ENCODE measurements around the gene ENPP4.
"Not testable (repeated sequence)": the region's sequence is repeated elsewhere in the genome, so short reads cannot be mapped to it uniquely, and the experiment has no call there.

Gene ENPP4

DNA sequence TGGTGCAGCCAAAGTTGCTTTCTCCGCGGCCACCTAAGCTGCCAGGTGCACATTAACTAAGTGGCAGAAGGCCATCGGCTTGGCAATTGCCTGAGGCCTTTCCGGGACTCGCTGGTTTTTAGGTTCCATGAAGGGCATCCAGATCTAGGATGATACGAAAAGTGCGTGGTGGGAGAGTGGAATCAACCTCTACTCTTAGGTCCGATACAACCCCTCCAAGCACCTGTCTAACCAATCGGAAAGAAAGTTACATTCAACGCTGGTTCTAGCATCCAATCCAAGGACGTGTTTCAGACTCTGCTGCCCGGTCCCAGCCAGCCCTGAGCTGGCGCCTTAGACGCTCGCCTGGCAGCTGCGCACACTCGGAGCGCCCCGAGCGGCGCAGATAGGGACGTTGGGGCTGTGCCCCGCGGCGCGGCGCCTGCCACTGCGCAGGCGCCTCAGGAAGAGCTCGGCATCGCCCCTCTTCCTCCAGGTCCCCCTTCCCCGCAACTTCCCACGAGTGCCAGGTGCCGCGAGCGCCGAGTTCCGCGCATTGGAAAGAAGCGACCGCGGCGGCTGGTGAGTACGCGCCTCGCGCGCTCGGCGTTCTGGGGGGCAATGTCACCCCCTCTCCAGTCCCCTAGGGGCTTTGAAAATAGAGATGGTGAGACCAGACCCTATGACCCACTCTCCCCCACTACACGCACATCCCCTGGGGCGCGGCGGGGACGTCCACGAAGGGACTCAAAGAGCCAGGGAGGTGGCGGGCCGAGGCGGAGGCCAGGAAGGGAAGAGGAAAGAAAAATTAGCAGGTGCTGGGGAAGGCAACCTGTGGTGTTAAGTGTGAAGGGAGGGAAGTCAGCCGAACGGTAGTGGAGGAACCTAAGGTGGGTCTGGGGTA is at the start of gene ENPP4:
ENPP4 (plus strand) TSS at position 361 of the 883 bp plus-strand sequence. CDS start 9,595 bp downstream, outside the sequence.
- H3K27ac ChIP-seq (ENCODE audit: poor library complexity, severe bottlenecking): no peak within 1 kb of the TSS
- H3K9me3 ChIP-seq (ENCODE audit: severe bottlenecking): no peaks in the 10 kb centered on the region
- no peaks in the 10 kb centered on the region for H3K27me3 ChIP-seq (ENCODE audit: insufficient read depth, poor library complexity, severe bottlenecking)
- DNase-seq (ENCODE audit: low spot score) (peak; percentile 65), ATAC-seq (ENCODE audit: low read depth) (peak; percentile 100)
- H3K36me3 ChIP-seq (ENCODE audit: low read depth): no peaks in the 10 kb centered on the region
- H3K4me1 ChIP-seq (ENCODE audit: insufficient read depth, poor library complexity, severe bottlenecking): no peaks in the 10 kb centered on the region
- TF ChIP-seq, protein P1, sequence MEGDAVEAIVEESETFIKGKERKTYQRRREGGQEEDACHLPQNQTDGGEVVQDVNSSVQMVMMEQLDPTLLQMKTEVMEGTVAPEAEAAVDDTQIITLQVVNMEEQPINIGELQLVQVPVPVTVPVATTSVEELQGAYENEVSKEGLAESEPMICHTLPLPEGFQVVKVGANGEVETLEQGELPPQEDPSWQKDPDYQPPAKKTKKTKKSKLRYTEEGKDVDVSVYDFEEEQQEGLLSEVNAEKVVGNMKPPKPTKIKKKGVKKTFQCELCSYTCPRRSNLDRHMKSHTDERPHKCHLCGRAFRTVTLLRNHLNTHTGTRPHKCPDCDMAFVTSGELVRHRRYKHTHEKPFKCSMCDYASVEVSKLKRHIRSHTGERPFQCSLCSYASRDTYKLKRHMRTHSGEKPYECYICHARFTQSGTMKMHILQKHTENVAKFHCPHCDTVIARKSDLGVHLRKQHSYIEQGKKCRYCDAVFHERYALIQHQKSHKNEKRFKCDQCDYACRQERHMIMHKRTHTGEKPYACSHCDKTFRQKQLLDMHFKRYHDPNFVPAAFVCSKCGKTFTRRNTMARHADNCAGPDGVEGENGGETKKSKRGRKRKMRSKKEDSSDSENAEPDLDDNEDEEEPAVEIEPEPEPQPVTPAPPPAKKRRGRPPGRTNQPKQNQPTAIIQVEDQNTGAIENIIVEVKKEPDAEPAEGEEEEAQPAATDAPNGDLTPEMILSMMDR (IDR thresholded peaks at IDR 0.05; ENCODE audit: poor library complexity, severe bottlenecking): no peak
- H3K4me3 ChIP-seq (ENCODE audit: severe bottlenecking): peak within 1 kb of the TSS; percentile 50

DNA sequence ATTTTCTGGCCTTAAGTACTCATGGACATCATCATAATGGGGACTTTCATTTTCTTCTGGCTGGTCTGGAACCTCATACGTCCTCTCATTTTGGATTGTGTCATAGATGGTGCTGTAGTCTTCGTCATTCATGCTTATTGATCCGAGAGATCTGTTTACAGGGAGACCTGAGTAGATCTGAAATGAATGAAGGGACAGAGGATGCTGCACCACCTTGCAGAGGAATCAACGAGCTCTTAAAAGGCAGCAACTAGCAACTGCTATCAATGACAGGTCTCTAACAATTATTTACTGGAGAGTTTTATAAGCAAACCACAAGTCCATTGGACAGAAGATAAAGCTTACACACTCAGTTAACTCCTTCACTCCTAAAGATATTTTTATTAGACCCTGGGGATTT is 49.7 kb upstream of the ENPP4 start:
- TF ChIP-seq, protein P1 (IDR thresholded peaks at IDR 0.05; ENCODE audit: poor library complexity, severe bottlenecking): no peak
- Histone ChIP-seq H3K4me3 (ENCODE audit: severe bottlenecking) (no peak overlapping the region), H3K4me1 (ENCODE audit: insufficient read depth, poor library complexity, severe bottlenecking) (no peaks in the 10 kb centered on the region), H3K27ac (ENCODE audit: poor library complexity, severe bottlenecking) (no peak overlapping the region), H3K27me3 (ENCODE audit: insufficient read depth, poor library complexity, severe bottlenecking) (peaks cover 5% of the 10 kb centered on the region), H3K36me3 (ENCODE audit: low read depth) (no peaks in the 10 kb centered on the region), H3K9me3 (ENCODE audit: severe bottlenecking) (no peaks in the 10 kb centered on the region)
- ATAC-seq (ENCODE audit: low read depth) (no peak), DNase-seq (ENCODE audit: low spot score) (no peak)

- ATAC-seq (ENCODE audit: low read depth); DNase-seq (ENCODE audit: low spot score); H3K36me3 ChIP-seq (ENCODE audit: low read depth); H3K27ac ChIP-seq (ENCODE audit: poor library complexity, severe bottlenecking); H3K9me3 ChIP-seq (ENCODE audit: severe bottlenecking); H3K4me1 ChIP-seq (ENCODE audit: insufficient read depth, poor library complexity, severe bottlenecking); H3K4me3 ChIP-seq (ENCODE audit: severe bottlenecking); H3K27me3 ChIP-seq (ENCODE audit: insufficient read depth, poor library complexity, severe bottlenecking): not testable (repeated sequence)
These were observed 44.1 kb upstream of the ENPP4 start for GRCh38 chr6:46085688-46086087.

DNA sequence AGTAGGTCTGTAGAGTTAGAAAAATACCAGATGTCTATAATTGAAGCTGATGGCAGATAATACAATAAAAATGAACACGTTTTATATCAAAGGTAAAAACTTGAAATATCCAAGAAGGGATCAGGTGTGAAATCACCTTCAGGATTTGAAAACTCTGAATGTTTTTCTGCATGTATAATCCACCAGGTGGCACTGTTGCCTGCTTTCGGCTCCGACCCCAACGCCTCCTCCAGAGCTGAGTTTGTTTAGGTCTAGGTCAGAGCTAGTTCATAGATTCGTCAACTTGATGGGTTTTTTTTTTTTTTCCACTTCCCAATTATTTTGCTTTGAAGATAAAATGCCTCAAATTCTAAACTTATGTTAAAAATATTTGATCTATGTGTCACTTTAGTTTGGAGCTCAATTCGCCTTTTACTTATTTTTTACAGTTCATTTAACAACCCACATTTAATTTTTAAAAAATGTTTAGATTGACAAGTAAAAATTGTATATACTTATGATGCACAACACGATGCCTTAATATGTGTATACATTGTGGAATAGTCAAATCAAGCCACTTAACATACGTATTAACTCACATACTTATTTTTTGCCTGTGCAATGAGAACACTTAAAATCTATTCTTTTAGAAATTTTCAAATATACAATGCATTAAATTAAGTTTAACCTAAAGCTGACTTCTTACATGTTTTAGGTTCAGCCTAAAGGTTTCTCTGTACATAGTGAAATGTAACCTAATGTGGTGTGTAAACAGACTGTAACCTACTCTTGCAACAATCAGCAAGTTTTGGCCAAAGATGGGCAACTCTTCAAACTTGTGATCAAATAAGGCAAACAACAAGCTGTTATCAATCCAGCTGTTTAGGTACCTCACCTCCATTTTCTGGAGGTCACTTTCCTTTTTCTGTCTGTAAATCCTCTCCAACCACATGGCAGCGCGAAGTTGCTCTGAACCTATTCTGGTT is 39.4 kb upstream of the ENPP4 start:
- H3K27me3 ChIP-seq (ENCODE audit: insufficient read depth, poor library complexity, severe bottlenecking): peaks cover 8% of the 10 kb centered on the region
- TF ChIP-seq, protein P1 (IDR thresholded peaks at IDR 0.05; ENCODE audit: poor library complexity, severe bottlenecking): peak; percentile 87
- no peaks in the 10 kb centered on the region for H3K36me3 ChIP-seq (ENCODE audit: low read depth)
- no peak overlapping the region for H3K4me3 ChIP-seq (ENCODE audit: severe bottlenecking)
- peak; percentile 61; the same call in 1 of the 3 replicates for ATAC-seq (ENCODE audit: low read depth)
- DNase-seq (ENCODE audit: low spot score): no peak
- H3K27ac ChIP-seq (ENCODE audit: poor library complexity, severe bottlenecking): no peak overlapping the region
- no peaks in the 10 kb centered on the region for H3K4me1 ChIP-seq (ENCODE audit: insufficient read depth, poor library complexity, severe bottlenecking)
- no peaks in the 10 kb centered on the region for H3K9me3 ChIP-seq (ENCODE audit: severe bottlenecking)

GRCh38 chr6:46091080-46091478 is 38.7 kb upstream of the ENPP4 start:
- TF ChIP-seq, protein P1 (IDR thresholded peaks at IDR 0.05; ENCODE audit: poor library complexity, severe bottlenecking): no peak
- Histone ChIP-seq H3K4me1 (ENCODE audit: insufficient read depth, poor library complexity, severe bottlenecking) (no peaks in the 10 kb centered on the region), H3K27me3 (ENCODE audit: insufficient read depth, poor library complexity, severe bottlenecking) (peaks cover 8% of the 10 kb centered on the region), H3K27ac (ENCODE audit: poor library complexity, severe bottlenecking) (no peak overlapping the region), H3K9me3 (ENCODE audit: severe bottlenecking) (no peaks in the 10 kb centered on the region), H3K36me3 (ENCODE audit: low read depth) (no peaks in the 10 kb centered on the region), H3K4me3 (ENCODE audit: severe bottlenecking) (no peak overlapping the region)
- ATAC-seq (ENCODE audit: low read depth) (no peak), DNase-seq (ENCODE audit: low spot score) (no peak)

Measured in RWPE2 (cell line).